Cardiac muscle cell (in vitro differentiated cells and primary cell): ENCODE measurements around the gene IL17RB. TPM values are rescaled to one million over a fixed set of nuclear protein-coding genes. Genes with fewer than 3 reads are reported as not detected.
A peak's percentile ranks its signal among the peaks of the same experiment; 100 is the strongest.

ENCODE experiments used
- DNase-seq, 2 donors: peaks; one replicate each; pipeline versions ENCODE4 v3.0.0 to v3.0.0-alpha.2; 2010 to 2017; ENCODE audit warnings: low read depth in 1 of 2, low spot score in 1 of 2
- H3K27ac ChIP-seq: fragments of 200-600 bp; sonication (generic); 2 replicates; pipeline ENCODE4 v1.5.1; 2016
- H3K27me3 ChIP-seq: fragments of 200-600 bp; sonication (generic); 2 replicates; pipeline ENCODE4 v1.6.0; 2016; ENCODE audit warnings: control low read depth
- H3K36me3 ChIP-seq: fragments of 200-600 bp; sonication (generic); 2 replicates; pipeline ENCODE4 v1.5.1; 2016; ENCODE audit warnings: control low read depth
- H3K4me1 ChIP-seq: fragments of 200-600 bp; sonication (generic); 2 replicates; pipeline ENCODE4 v1.8.1; 2017; ENCODE audit warnings: low read depth, mild to moderate bottlenecking, mixed run types
- H3K4me3 ChIP-seq: fragments of 200-600 bp; sonication (generic); 2 replicates; pipeline ENCODE4 v1.5.1; 2016; ENCODE audit warnings: mild to moderate bottlenecking
- H3K9me3 ChIP-seq: fragments of 200-600 bp; sonication (generic); 2 replicates; pipeline ENCODE4 v1.5.1; 2017; ENCODE audit warnings: low read depth, mild to moderate bottlenecking, control low read depth
- polyA plus RNA-seq: library from polyadenylated mRNA; unstranded; fragments of >200 nt; fragmentation: Nextera tagmentation; extraction: Ambion mirVana; gene quantifications from 2 replicates; pipeline ENCODE4 v1.2.1, GENCODE V29; 2016
- total RNA-seq: library from RNA; depleted of rRNA; stranded (reverse); fragments of >200 nt; gene quantifications from 2 replicates; pipeline ENCODE4 v1.2.3, GENCODE V29; 2016
- TF ChIP-seq, protein P1 (sequence below): IDR thresholded peaks from 2 replicates; pipeline ENCODE4 v1.5.1; 2012; ENCODE audit warnings: low read depth, mild to moderate bottlenecking, low read length

The IL17RB gene
- total and polyA plus RNA-seq, 2 experiments from 2014 or later, result 11.5 to 13.1 TPM

GRCh38 chr3:53805463-53806159 is 40.8 kb upstream of the IL17RB start:
- no peaks in the 10 kb centered on the region for H3K9me3 ChIP-seq
- no peak for DNase-seq
- no peaks in the 10 kb centered on the region for H3K27me3 ChIP-seq
- H3K4me3 ChIP-seq, result no peak overlapping the region
- TF ChIP-seq, protein P1, sequence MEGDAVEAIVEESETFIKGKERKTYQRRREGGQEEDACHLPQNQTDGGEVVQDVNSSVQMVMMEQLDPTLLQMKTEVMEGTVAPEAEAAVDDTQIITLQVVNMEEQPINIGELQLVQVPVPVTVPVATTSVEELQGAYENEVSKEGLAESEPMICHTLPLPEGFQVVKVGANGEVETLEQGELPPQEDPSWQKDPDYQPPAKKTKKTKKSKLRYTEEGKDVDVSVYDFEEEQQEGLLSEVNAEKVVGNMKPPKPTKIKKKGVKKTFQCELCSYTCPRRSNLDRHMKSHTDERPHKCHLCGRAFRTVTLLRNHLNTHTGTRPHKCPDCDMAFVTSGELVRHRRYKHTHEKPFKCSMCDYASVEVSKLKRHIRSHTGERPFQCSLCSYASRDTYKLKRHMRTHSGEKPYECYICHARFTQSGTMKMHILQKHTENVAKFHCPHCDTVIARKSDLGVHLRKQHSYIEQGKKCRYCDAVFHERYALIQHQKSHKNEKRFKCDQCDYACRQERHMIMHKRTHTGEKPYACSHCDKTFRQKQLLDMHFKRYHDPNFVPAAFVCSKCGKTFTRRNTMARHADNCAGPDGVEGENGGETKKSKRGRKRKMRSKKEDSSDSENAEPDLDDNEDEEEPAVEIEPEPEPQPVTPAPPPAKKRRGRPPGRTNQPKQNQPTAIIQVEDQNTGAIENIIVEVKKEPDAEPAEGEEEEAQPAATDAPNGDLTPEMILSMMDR, result no peak
- H3K4me1 ChIP-seq, result peaks cover 22% of the 10 kb centered on the region
- peaks cover 26% of the 10 kb centered on the region for H3K36me3 ChIP-seq
- H3K27ac ChIP-seq, result no peak overlapping the region

DNA sequence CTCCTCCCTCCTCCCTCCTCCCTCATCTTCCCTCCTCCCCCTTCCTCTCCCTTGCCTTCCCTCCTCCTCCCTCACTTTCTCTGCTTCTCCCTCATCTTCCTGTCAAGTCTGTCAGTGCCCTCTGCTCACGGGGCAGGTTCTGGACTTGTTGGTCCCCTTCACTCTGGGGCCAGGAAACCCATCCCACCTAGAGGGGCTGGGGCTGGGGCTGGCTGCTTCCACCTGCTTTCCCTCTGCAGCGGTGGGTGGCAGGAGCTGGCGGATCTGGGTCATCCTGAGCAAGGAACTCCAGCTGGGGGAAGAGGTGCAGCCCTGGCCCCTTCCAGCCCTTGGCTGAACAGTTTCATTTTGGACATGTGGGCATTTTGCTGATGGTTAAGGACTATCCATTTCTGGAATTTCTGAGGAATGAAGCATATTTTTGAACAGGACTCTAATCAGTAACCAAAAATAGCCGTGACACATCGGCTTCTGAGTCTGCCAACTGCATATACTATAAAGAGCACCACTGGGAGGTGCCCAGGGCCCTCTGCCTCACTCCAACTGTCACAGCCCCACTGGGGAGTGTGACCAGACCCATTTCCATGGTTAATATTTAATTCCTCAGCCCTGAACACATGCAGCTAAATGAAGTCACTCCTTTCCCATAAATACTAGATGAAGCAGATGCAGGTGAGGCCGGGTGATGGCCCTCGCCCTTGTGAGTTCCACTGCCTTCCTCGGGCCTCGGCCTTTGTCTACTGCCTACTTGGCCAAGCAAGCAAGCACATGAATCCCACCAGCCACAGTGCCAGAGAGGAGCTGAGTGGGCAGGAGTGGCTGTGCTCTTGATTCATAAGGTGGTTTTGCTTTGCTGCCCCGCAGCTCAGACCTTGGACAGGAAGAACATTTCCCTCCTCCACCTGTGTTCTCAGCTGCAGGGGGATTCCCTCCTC is 39.9 kb upstream of the IL17RB start:
- DNase-seq, result peak in 1 of 2 donors; percentile 54
- TF ChIP-seq, protein P1, result no peak
- H3K4me3 ChIP-seq, result no peak overlapping the region
- H3K36me3 ChIP-seq, result peaks cover 26% of the 10 kb centered on the region
- no peaks in the 10 kb centered on the region for H3K9me3 ChIP-seq
- H3K27me3 ChIP-seq, result no peaks in the 10 kb centered on the region
- peaks cover 22% of the 10 kb centered on the region for H3K4me1 ChIP-seq
- peak overlapping the region; percentile 74 for H3K27ac ChIP-seq

- peaks cover 32% of the 10 kb centered on the region for H3K36me3 ChIP-seq
- no peaks in the 10 kb centered on the region for H3K27me3 ChIP-seq
- H3K9me3 ChIP-seq, result no peaks in the 10 kb centered on the region
- peaks cover 22% of the 10 kb centered on the region for H3K4me1 ChIP-seq
- DNase-seq, result peak in 1 of 2 donors; percentile 46
- peak overlapping the region; percentile 74 for H3K27ac ChIP-seq
- TF ChIP-seq, protein P1, result no peak
- H3K4me3 ChIP-seq, result no peak overlapping the region
These were observed 39.1 kb upstream of the IL17RB start for GRCh38 chr3:53807117-53807810.

DNA sequence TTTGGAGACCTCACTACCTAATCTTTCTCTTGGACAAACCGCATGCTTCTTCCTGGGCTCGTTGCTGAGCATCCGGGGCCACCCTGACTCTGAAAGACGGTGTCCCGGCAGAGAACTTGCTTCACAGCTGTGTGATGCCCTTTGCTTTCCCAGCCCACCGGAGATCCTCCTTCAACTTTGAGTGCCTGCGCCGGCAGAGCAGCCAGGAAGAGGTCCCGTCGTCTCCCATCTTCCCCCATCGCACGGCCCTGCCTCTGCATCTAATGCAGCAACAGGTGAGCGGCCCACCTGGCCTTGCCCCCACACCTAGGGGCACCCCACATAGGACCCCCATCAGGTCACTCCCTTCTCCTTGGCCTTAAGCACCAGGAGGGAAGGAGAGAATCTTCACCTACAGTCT is 37.9 kb upstream of the IL17RB start:
- no peak overlapping the region for H3K4me3 ChIP-seq
- no peak for DNase-seq
- H3K4me1 ChIP-seq, result peaks cover 22% of the 10 kb centered on the region
- TF ChIP-seq, protein P1, result no peak
- no peaks in the 10 kb centered on the region for H3K27me3 ChIP-seq
- H3K9me3 ChIP-seq, result no peaks in the 10 kb centered on the region
- peaks cover 33% of the 10 kb centered on the region for H3K36me3 ChIP-seq
- H3K27ac ChIP-seq, result no peak overlapping the region

DNA sequence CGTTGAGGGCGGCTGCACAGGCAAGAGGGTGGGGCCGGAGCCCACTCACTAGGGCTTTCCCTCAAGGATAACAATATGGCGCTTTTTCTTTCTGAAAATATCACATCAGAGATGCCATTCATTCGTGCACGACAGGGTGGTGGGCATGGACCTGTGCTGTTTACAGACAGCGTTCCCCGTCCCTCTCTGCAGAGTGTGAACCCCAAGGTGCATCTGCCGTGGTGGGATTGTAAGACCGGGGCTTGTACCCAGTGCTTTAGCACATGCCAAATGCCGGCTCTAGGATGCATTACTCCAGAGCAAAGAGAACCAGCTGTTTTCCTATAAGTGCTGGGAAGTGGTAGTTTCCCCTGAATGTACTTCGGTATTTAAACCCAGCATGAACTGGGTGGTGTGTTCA is 37.1 kb upstream of the IL17RB start:
- H3K36me3 ChIP-seq, result peaks cover 37% of the 10 kb centered on the region
- DNase-seq, result no peak
- no peak overlapping the region for H3K27ac ChIP-seq
- H3K27me3 ChIP-seq, result no peaks in the 10 kb centered on the region
- peaks cover 22% of the 10 kb centered on the region for H3K4me1 ChIP-seq
- H3K9me3 ChIP-seq, result no peaks in the 10 kb centered on the region
- TF ChIP-seq, protein P1, result no peak
- H3K4me3 ChIP-seq, result no peak overlapping the region
